GM23338 (cell line): Measurements from ENCODE around the gene WRNIP1. TPM values are rescaled to one million over a fixed set of nuclear protein-coding genes. Genes with fewer than 3 reads are reported as not detected.

Experiments used
- ATAC-seq: fragments of 200-7000 bp; cut with Tn5 transposase; 3 replicates; pipeline ENCODE4 v1.9.1; 2020
- DNase-seq: peaks from one replicate; pipeline ENCODE4 v3.0.0-alpha.2; 2015; ENCODE audit warnings: low spot score
- H2AFZ ChIP-seq: fragments of 200-600 bp; sonication (generic); 2 replicates; pipeline ENCODE4 v1.8.0; 2016; ENCODE audit warnings: antibody characterized with exemption, mild to moderate bottlenecking, moderate library complexity
- H3F3A ChIP-seq: fragments of 200-600 bp; sonication (generic); replicated peaks from 2 replicates; pipeline ENCODE4 v1.8.0; 2017; ENCODE audit warnings: antibody characterized with exemption, mixed run types, low read depth
- H3K27ac ChIP-seq: fragments of 200-600 bp; sonication (generic); 2 replicates; pipeline ENCODE4 v1.6.1; 2016; ENCODE audit warnings: low read depth
- H3K27me3 ChIP-seq: fragments of 200-600 bp; sonication (generic); 2 replicates; pipeline ENCODE4 v1.8.0; 2016; ENCODE audit warnings: mild to moderate bottlenecking, mixed run types, moderate library complexity; ENCODE audit not compliant: insufficient read depth
- H3K36me3 ChIP-seq: fragments of 200-600 bp; sonication (generic); 2 replicates; pipeline ENCODE4 v1.8.0; 2016; ENCODE audit warnings: mild to moderate bottlenecking; ENCODE audit not compliant: insufficient read depth
- H3K4me1 ChIP-seq: fragments of 200-600 bp; sonication (generic); 2 replicates; pipeline ENCODE4 v1.8.0; 2016; ENCODE audit warnings: mild to moderate bottlenecking, moderate library complexity; ENCODE audit not compliant: insufficient read depth
- H3K4me2 ChIP-seq: fragments of 200-600 bp; sonication (generic); 2 replicates; pipeline ENCODE4 v1.7.1; 2017; ENCODE audit warnings: mixed run types
- H3K4me3 ChIP-seq: fragments of 200-600 bp; sonication (generic); 2 replicates; pipeline ENCODE4 v1.6.1; 2016; ENCODE audit warnings: mixed run types
- H3K79me2 ChIP-seq: fragments of 200-600 bp; sonication (generic); replicated peaks from 2 replicates; pipeline ENCODE4 v1.8.0; 2017; ENCODE audit warnings: mild to moderate bottlenecking; ENCODE audit not compliant: insufficient read depth
- H3K9me2 ChIP-seq: fragments of 200-600 bp; sonication (generic); 2 replicates; pipeline ENCODE4 v1.8.0; 2017; ENCODE audit not compliant: insufficient read depth
- H4K20me1 ChIP-seq: fragments of 200-600 bp; sonication (generic); replicated peaks from 2 replicates; pipeline ENCODE4 v1.8.0; 2017; ENCODE audit warnings: mild to moderate bottlenecking; ENCODE audit not compliant: insufficient read depth
- H3K27ac Mint-ChIP-seq: 2 replicates; pipeline ENCODE4 v1.8.0; 2020; ENCODE audit warnings: inconsistent platforms, mild to moderate bottlenecking, moderate library complexity, mixed read lengths
- H3K27me3 Mint-ChIP-seq: 3 replicates; pipeline ENCODE4 v1.8.0; 2022; ENCODE audit warnings: low read depth, mild to moderate bottlenecking, moderate library complexity, mixed read lengths, inconsistent platforms; ENCODE audit not compliant: insufficient read depth, poor library complexity
- H3K36me3 Mint-ChIP-seq: 3 replicates; pipeline ENCODE4 v1.8.0; 2021; ENCODE audit warnings: low read depth, mild to moderate bottlenecking, inconsistent platforms, moderate library complexity, mixed read lengths
- H3K4me1 Mint-ChIP-seq: 3 replicates; pipeline ENCODE4 v1.8.0; 2020; ENCODE audit warnings: mild to moderate bottlenecking, inconsistent platforms, mixed read lengths
- H3K4me3 Mint-ChIP-seq: 3 replicates; pipeline ENCODE4 v1.8.0; 2021; ENCODE audit warnings: moderate library complexity, mild to moderate bottlenecking, inconsistent platforms, mixed read lengths
- H3K9me3 Mint-ChIP-seq: 3 replicates; pipeline ENCODE4 v1.8.0; 2020; ENCODE audit warnings: moderate library complexity, mild to moderate bottlenecking, inconsistent platforms, mixed read lengths
- CREB1 ChIP-seq: fragments of 250-450 bp; sonication (Bioruptor Pico); IDR thresholded peaks from 2 replicates; pipeline ENCODE4 v1.5.0; 2020; ENCODE audit warnings: low read depth, mild to moderate bottlenecking, moderate library complexity
- JUNB ChIP-seq: IDR thresholded peaks from one replicate; pipeline ENCODE4 v1.6.1; 2016; ENCODE audit warnings: antibody characterized with exemption; ENCODE audit not compliant: unreplicated experiment
- POLR2AphosphoS5 ChIP-seq: IDR thresholded peaks from 2 replicates; pipeline ENCODE4 v1.6.1; 2016; ENCODE audit warnings: antibody characterized with exemption, low read depth
- STAT1 ChIP-seq: IDR thresholded peaks from one replicate; pipeline ENCODE4 v1.6.1; 2016; ENCODE audit warnings: antibody characterized with exemption; ENCODE audit not compliant: unreplicated experiment
- ZNF331 ChIP-seq: fragments of 250-450 bp; sonication (Bioruptor Pico); IDR thresholded peaks from 2 replicates; pipeline ENCODE4 v1.5.0; 2020; ENCODE audit warnings: low read depth, mild to moderate bottlenecking, moderate library complexity
- ZNF462 ChIP-seq: fragments of 250-450 bp; sonication (Bioruptor Pico); IDR thresholded peaks from 2 replicates; pipeline ENCODE4 v1.5.0; 2020; ENCODE audit warnings: mild to moderate bottlenecking, moderate library complexity
- polyA plus RNA-seq: library from polyadenylated mRNA; unstranded; fragments of >200 nt; fragmentation: Nextera tagmentation; extraction: Ambion mirVana; gene quantifications from 2 replicates; pipeline ENCODE4 v1.2.1, GENCODE V29; 2016
- total RNA-seq: library from RNA; depleted of rRNA; stranded (reverse); fragments of >200 nt; shearing (Covaris generic); gene quantifications from 2 replicates; pipeline ENCODE4 v1.2.3, GENCODE V29; 2014

The WRNIP1 gene
- total and polyA plus RNA-seq, 2 experiments from 2014 or later, result 27.6 to 66.0 TPM

GRCh38 chr6:2730353-2731107, 34.7 kb upstream of the WRNIP1 start:
- no peaks in the 10 kb centered on the region for H3K27me3 Mint-ChIP-seq
- Histone ChIP-seq H3K79me2 (no peaks in the 10 kb centered on the region), H3K27me3 (no peaks in the 10 kb centered on the region), H3K4me2 (no peak overlapping the region), H3K4me1 (peaks cover 34% of the 10 kb centered on the region), H3K4me3 (no peak overlapping the region), H3K9me2 (no peaks in the 10 kb centered on the region), H3F3A (0 out of 2 replicates have a peak, but pooled peaks cover 4% of the 10 kb centered on the region), H2AFZ (peak overlapping the region; percentile 56; the same call in 1 of the 2 replicates), H3K36me3 (no peaks in the 10 kb centered on the region), H3K27ac (no peak overlapping the region), H4K20me1 (no peaks in the 10 kb centered on the region)
- H3K27ac Mint-ChIP-seq, result no peak overlapping the region
- H3K4me3 Mint-ChIP-seq, result no peak overlapping the region
- DNase-seq, result no peak
- H3K36me3 Mint-ChIP-seq, result no peaks in the 10 kb centered on the region
- no peaks in the 10 kb centered on the region for H3K9me3 Mint-ChIP-seq
- no peak for ATAC-seq
- TF ChIP-seq STAT1, result no peak
- TF ChIP-seq POLR2AphosphoS5, result no peak
- TF ChIP-seq ZNF331, result no peak
- no peak for TF ChIP-seq CREB1 (CRISPR knock-in tag)
- peaks cover 60% of the 10 kb centered on the region for H3K4me1 Mint-ChIP-seq

GRCh38 chr6:2731281-2731909, 33.8 kb upstream of the WRNIP1 start:
- TF ChIP-seq ZNF462 (0 out of 2 replicates have a peak, but pooled peaks have one; percentile 40), JUNB (no peak)
- no peaks in the 10 kb centered on the region for H3K9me3 Mint-ChIP-seq
- peaks cover 61% of the 10 kb centered on the region for H3K4me1 Mint-ChIP-seq
- peak; percentile 77 for ATAC-seq
- H4K20me1 ChIP-seq, result no peaks in the 10 kb centered on the region
- H3K27ac Mint-ChIP-seq, result no peak overlapping the region
- no peaks in the 10 kb centered on the region for H3K36me3 ChIP-seq
- H3K4me3 ChIP-seq, result no peak overlapping the region
- no peaks in the 10 kb centered on the region for H3K9me2 ChIP-seq
- peak overlapping the region; percentile 11; the same call in 1 of the 2 replicates for H3K4me2 ChIP-seq
- peaks cover 34% of the 10 kb centered on the region for H3K4me1 ChIP-seq
- no peaks in the 10 kb centered on the region for H3K79me2 ChIP-seq
- H3K4me3 Mint-ChIP-seq, result no peak overlapping the region
- H2AFZ ChIP-seq, result peak overlapping the region; percentile 44; the same call in 1 of the 2 replicates
- no peak overlapping the region for H3K27ac ChIP-seq
- DNase-seq, result peak; percentile 45
- H3K27me3 ChIP-seq, result no peaks in the 10 kb centered on the region
- no peaks in the 10 kb centered on the region for H3K36me3 Mint-ChIP-seq
- H3F3A ChIP-seq, result 0 out of 2 replicates have a peak, but pooled peaks cover 4% of the 10 kb centered on the region
- H3K27me3 Mint-ChIP-seq, result no peaks in the 10 kb centered on the region
